Stomach (tissue), 4 donors: ENCODE measurements around the gene DCT.

ENCODE experiments used
- CTCF ChIP-seq, 7 experiments: fragments of 450-650 bp in 4 of 7; fragments of 200-600 bp in 3 of 7; sonication (generic) in 3 of 7; IDR thresholded peaks; one replicate each; pipeline ENCODE4 v1.5.1; 2016 to 2019; ENCODE audit warnings: antibody characterized with exemption in 7 of 7, control low read depth in 2 of 7, mild to moderate bottlenecking in 1 of 7
- EP300 ChIP-seq: sonication (generic); formaldehyde crosslinking; IDR thresholded peaks from one replicate; pipeline ENCODE4 v1.6.1; 2017; ENCODE audit warnings: antibody characterized with exemption
- POLR2A ChIP-seq, 4 donors: fragments of 450-650 bp; IDR thresholded peaks; one replicate each; pipeline ENCODE4 v1.6.1; 2016; ENCODE audit warnings: antibody characterized with exemption in 4 of 4, control low read depth in 2 of 4, mild to moderate bottlenecking in 1 of 4, moderate library complexity in 1 of 4

- TF ChIP-seq CTCF (IDR thresholded peaks at IDR 0.05) (no peak), POLR2A (IDR thresholded peaks at IDR 0.05) (no peak), EP300 (no peak)
These were observed at the start of gene DCT for GRCh38 chr13:94479616-94480015.
